Measurements from ENCODE around the gene CLIC3.

CLIC3 gene

GRCh38 chr9:136997830-136998234, 1.5 kb upstream of the CLIC3 start:
- DNase-seq: no peak

GRCh38 chr9:136997371-136997770, 1.0 kb upstream of the CLIC3 start:
- no peak for DNase-seq

- peak; percentile 23 for DNase-seq
Observed at GRCh38 chr9:136995772-136996311, 526 bp downstream of the CLIC3 start.

- no peak for DNase-seq
Observed at GRCh38 chr9:136995362-136995761, 1.0 kb downstream of the CLIC3 start.

GRCh38 chr9:136994888-136995230, 1.5 kb downstream of the CLIC3 start:
- no peak for DNase-seq

GRCh38 chr9:136994180-136994887, 2.0 kb downstream of the CLIC3 start:
- DNase-seq: no peak

GRCh38 chr9:136992819-136993369, 3.5 kb downstream of the CLIC3 start:
- no peak for DNase-seq

GRCh38 chr9:136991993-136992818, 4.2 kb downstream of the CLIC3 start, which contains the start of gene PAXX:
Gene PAXX, plus strand, starts transcription at chr9:136992422. Its CDS starts 22 bp downstream, at chr9:136992444.
- peak; percentile 72 for DNase-seq

GRCh38 chr9:136990242-136990911, 6.0 kb downstream of the CLIC3 start:
- DNase-seq: no peak

- no peak for DNase-seq
Observed at GRCh38 chr9:136988872-136989271, 7.5 kb downstream of the CLIC3 start.

- no peak for DNase-seq
Observed at GRCh38 chr9:136985853-136986252, 10.5 kb downstream of the CLIC3 start.

- no peak for DNase-seq
Observed at GRCh38 chr9:136985027-136985602, 11.3 kb downstream of the CLIC3 start.

GRCh38 chr9:136984464-136985026, 11.8 kb downstream of the CLIC3 start:
- DNase-seq: no peak

- no peak for DNase-seq
Observed at GRCh38 chr9:136983656-136984314, 12.6 kb downstream of the CLIC3 start.

GRCh38 chr9:136983167-136983566, 13.2 kb downstream of the CLIC3 start:
- no peak for DNase-seq

GRCh38 chr9:136982232-136983051, 13.9 kb downstream of the CLIC3 start, which contains the start of gene LCNL1:
Gene LCNL1, plus strand, starts transcription at chr9:136982993. Its CDS starts 594 bp downstream, at chr9:136983587.
- DNase-seq: no peak

- DNase-seq: no peak
Observed at GRCh38 chr9:136981588-136982231, 14.7 kb downstream of the CLIC3 start.

- no peak for DNase-seq
Observed at GRCh38 chr9:136980669-136981478, 15.5 kb downstream of the CLIC3 start.

Data from NCI-H1092 (cell line).